Vagina (tissue), 2 donors: Measurements from ENCODE around the gene CYFIP1.

Experiments used
- CTCF ChIP-seq, 3 experiments: fragments of 450-650 bp in 2 of 3; fragments of 200-600 bp in 1 of 3; sonication (generic) in 1 of 3; IDR thresholded peaks; one replicate each; pipeline ENCODE4 v1.5.1; 2017 to 2019; ENCODE audit warnings: antibody characterized with exemption in 3 of 3, mild to moderate bottlenecking in 2 of 3, moderate library complexity in 2 of 3
- POLR2A ChIP-seq, 2 donors: fragments of 450-650 bp; IDR thresholded peaks; one replicate each; pipeline ENCODE4 v1.6.1; 2017; ENCODE audit warnings: antibody characterized with exemption in 2 of 2, mild to moderate bottlenecking in 2 of 2, moderate library complexity in 2 of 2
- POLR2AphosphoS5 ChIP-seq, 2 donors: sonication (generic); formaldehyde crosslinking; IDR thresholded peaks; one replicate each; pipeline ENCODE4 v1.9.0; 2017; ENCODE audit warnings: antibody characterized with exemption in 2 of 2, mild to moderate bottlenecking in 2 of 2, low read depth in 1 of 2; ENCODE audit not compliant: insufficient read depth in 1 of 2

- TF ChIP-seq POLR2A (IDR thresholded peaks at IDR 0.05): no peak
- no peak for TF ChIP-seq CTCF (IDR thresholded peaks at IDR 0.05)
- TF ChIP-seq POLR2AphosphoS5 (IDR thresholded peaks at IDR 0.05; ENCODE audit: insufficient read depth in 1 of 2, low read depth in 1 of 2): no peak
Observed at GRCh38 chr15:22873841-22874240, 106.3 kb downstream of the CYFIP1 start.
